Cardiac muscle cell (in vitro differentiated cells and primary cell): ENCODE data around the gene BRI3. TPM values are rescaled to one million over a fixed set of nuclear protein-coding genes. Genes with fewer than 3 reads are reported as not detected.

ENCODE experiments used
- DNase-seq, 2 donors: peaks; one replicate each; pipeline versions ENCODE4 v3.0.0 to v3.0.0-alpha.2; 2010 to 2017; ENCODE audit warnings: low read depth in 1 of 2, low spot score in 1 of 2
- H3K27ac ChIP-seq: fragments of 200-600 bp; sonication (generic); 2 replicates; pipeline ENCODE4 v1.5.1; 2016
- H3K27me3 ChIP-seq: fragments of 200-600 bp; sonication (generic); 2 replicates; pipeline ENCODE4 v1.6.0; 2016; ENCODE audit warnings: control low read depth
- H3K36me3 ChIP-seq: fragments of 200-600 bp; sonication (generic); 2 replicates; pipeline ENCODE4 v1.5.1; 2016; ENCODE audit warnings: control low read depth
- H3K4me1 ChIP-seq: fragments of 200-600 bp; sonication (generic); 2 replicates; pipeline ENCODE4 v1.8.1; 2017; ENCODE audit warnings: low read depth, mild to moderate bottlenecking, mixed run types
- H3K4me3 ChIP-seq: fragments of 200-600 bp; sonication (generic); 2 replicates; pipeline ENCODE4 v1.5.1; 2016; ENCODE audit warnings: mild to moderate bottlenecking
- H3K9me3 ChIP-seq: fragments of 200-600 bp; sonication (generic); 2 replicates; pipeline ENCODE4 v1.5.1; 2017; ENCODE audit warnings: low read depth, mild to moderate bottlenecking, control low read depth
- CTCF ChIP-seq: IDR thresholded peaks from 2 replicates; pipeline ENCODE4 v1.5.1; 2012; ENCODE audit warnings: low read depth, mild to moderate bottlenecking, low read length
- polyA plus RNA-seq: library from polyadenylated mRNA; unstranded; fragments of >200 nt; fragmentation: Nextera tagmentation; extraction: Ambion mirVana; gene quantifications from 2 replicates; pipeline ENCODE4 v1.2.1, GENCODE V29; 2016
- total RNA-seq: library from RNA; depleted of rRNA; stranded (reverse); fragments of >200 nt; gene quantifications from 2 replicates; pipeline ENCODE4 v1.2.3, GENCODE V29; 2016

Gene BRI3
- total and polyA plus RNA-seq, 2 experiments from 2014 or later: 23.0 to 50.8 TPM

- Histone ChIP-seq H3K27me3 (no peaks in the 10 kb centered on the region), H3K9me3 (no peaks in the 10 kb centered on the region), H3K36me3 (no peaks in the 10 kb centered on the region), H3K4me3 (peak overlapping the region; percentile 91), H3K27ac (no peak overlapping the region), H3K4me1 (peaks cover 11% of the 10 kb centered on the region)
- TF ChIP-seq CTCF: no peak
- DNase-seq: no peak
These were observed 30.7 kb upstream of the BRI3 start for GRCh38 chr7:98250789-98251188.

GRCh38 chr7:98251231-98251600 lies 30.3 kb upstream of the BRI3 start:
- no peaks in the 10 kb centered on the region for H3K9me3 ChIP-seq
- TF ChIP-seq CTCF: no peak
- H3K4me1 ChIP-seq: peaks cover 11% of the 10 kb centered on the region
- DNase-seq: no peak
- peak overlapping the region; percentile 91 for H3K4me3 ChIP-seq
- H3K27ac ChIP-seq: no peak overlapping the region
- no peaks in the 10 kb centered on the region for H3K36me3 ChIP-seq
- H3K27me3 ChIP-seq: no peaks in the 10 kb centered on the region

- no peaks in the 10 kb centered on the region for H3K36me3 ChIP-seq
- H3K9me3 ChIP-seq: no peaks in the 10 kb centered on the region
- H3K27ac ChIP-seq: no peak within 1 kb of the TSS
- TF ChIP-seq CTCF: no peak
- peak within 1 kb of the TSS; percentile 91 for H3K4me3 ChIP-seq
- peak; percentile 93 to 95 for DNase-seq
- H3K27me3 ChIP-seq: no peaks in the 10 kb centered on the region
- peaks cover 11% of the 10 kb centered on the region for H3K4me1 ChIP-seq
These were observed 29.7 kb upstream of the BRI3 start, which contains the start of gene TECPR1 for GRCh38 chr7:98251601-98252424. TSS of gene TECPR1 (minus strand) at chr7:98252232. CDS start at chr7:98246146, 6,086 bp downstream.

- no peak overlapping the region for H3K27ac ChIP-seq
- no peaks in the 10 kb centered on the region for H3K9me3 ChIP-seq
- DNase-seq: peak in 1 of 2 donors; percentile 6
- H3K4me3 ChIP-seq: peak overlapping the region; percentile 91
- TF ChIP-seq CTCF: no peak
- H3K36me3 ChIP-seq: no peaks in the 10 kb centered on the region
- peaks cover 11% of the 10 kb centered on the region for H3K4me1 ChIP-seq
- H3K27me3 ChIP-seq: no peaks in the 10 kb centered on the region
These were observed 28.9 kb upstream of the BRI3 start for GRCh38 chr7:98252425-98253054.

GRCh38 chr7:98254516-98254915 lies 27.0 kb upstream of the BRI3 start:
- H3K27ac ChIP-seq: no peak overlapping the region
- no peak for TF ChIP-seq CTCF

More at GRCh38 chr7:98254516-98254915, 27.0 kb upstream of the BRI3 start:
- Histone ChIP-seq H3K36me3 (no peaks in the 10 kb centered on the region), H3K27me3 (no peaks in the 10 kb centered on the region), H3K4me3 (no peak overlapping the region), H3K4me1 (peaks cover 11% of the 10 kb centered on the region), H3K9me3 (no peaks in the 10 kb centered on the region)
- no peak for DNase-seq
